Stomach (tissue), 4 donors: ENCODE measurements around the gene PPT2.

ENCODE experiments used
- POLR2A ChIP-seq, 4 donors: fragments of 450-650 bp; IDR thresholded peaks; one replicate each; pipeline ENCODE4 v1.6.1; 2016; ENCODE audit warnings: antibody characterized with exemption in 4 of 4, control low read depth in 2 of 4, mild to moderate bottlenecking in 1 of 4, moderate library complexity in 1 of 4
- POLR2AphosphoS5 ChIP-seq, 3 donors: sonication (generic); formaldehyde crosslinking; IDR thresholded peaks; one replicate each; pipeline ENCODE4 v1.6.1; 2016; ENCODE audit warnings: antibody characterized with exemption in 3 of 3
- TF ChIP-seq, protein P1 (sequence below), 7 experiments: fragments of 450-650 bp in 4 of 7; fragments of 200-600 bp in 3 of 7; sonication (generic) in 3 of 7; IDR thresholded peaks; one replicate each; pipeline ENCODE4 v1.5.1; 2016 to 2019; ENCODE audit warnings: antibody characterized with exemption in 7 of 7, control low read depth in 2 of 7, mild to moderate bottlenecking in 1 of 7

DNA sequence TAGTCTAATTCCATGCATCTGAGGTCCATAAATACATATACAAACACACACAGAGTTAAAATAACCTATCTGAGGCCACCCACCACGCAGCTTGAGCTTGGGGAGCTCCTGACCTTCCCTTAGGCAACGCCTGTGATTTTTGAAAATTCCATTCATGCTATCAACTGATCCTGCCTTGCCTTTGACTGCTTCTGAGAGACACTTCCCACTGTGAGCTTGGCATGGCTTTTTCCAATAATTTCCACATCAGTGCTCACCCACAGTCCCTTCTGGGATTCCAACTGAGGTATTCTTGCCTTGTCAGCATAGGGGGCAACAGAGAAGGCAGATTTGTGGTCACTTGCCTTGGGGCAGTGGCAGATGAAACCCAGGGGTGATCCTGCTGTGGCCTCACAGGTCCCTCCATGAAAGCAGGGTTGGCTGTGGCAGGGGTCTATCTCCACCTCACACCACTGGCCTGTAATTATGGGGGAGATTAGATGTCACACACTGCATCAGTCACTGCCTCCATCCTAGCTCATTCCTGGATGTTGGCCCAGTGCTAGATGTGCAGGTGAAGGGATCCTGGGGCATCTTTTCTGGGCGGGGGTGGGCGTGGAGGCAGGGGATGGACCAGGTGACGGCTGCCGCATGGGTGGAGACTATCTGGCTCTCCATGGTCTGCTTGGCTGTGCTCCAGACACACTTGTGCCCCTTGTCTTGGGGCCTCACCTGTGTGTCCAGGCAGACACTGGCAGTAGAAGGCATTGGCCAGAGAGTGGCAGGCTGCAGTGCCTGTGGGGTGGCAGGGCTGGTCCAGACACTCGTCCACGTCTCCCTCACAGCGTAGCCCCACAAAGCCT, 49.7 kb downstream of the PPT2 start:
- TF ChIP-seq, protein P1, sequence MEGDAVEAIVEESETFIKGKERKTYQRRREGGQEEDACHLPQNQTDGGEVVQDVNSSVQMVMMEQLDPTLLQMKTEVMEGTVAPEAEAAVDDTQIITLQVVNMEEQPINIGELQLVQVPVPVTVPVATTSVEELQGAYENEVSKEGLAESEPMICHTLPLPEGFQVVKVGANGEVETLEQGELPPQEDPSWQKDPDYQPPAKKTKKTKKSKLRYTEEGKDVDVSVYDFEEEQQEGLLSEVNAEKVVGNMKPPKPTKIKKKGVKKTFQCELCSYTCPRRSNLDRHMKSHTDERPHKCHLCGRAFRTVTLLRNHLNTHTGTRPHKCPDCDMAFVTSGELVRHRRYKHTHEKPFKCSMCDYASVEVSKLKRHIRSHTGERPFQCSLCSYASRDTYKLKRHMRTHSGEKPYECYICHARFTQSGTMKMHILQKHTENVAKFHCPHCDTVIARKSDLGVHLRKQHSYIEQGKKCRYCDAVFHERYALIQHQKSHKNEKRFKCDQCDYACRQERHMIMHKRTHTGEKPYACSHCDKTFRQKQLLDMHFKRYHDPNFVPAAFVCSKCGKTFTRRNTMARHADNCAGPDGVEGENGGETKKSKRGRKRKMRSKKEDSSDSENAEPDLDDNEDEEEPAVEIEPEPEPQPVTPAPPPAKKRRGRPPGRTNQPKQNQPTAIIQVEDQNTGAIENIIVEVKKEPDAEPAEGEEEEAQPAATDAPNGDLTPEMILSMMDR (IDR thresholded peaks at IDR 0.05): no peak
- TF ChIP-seq POLR2A (IDR thresholded peaks at IDR 0.05) (no peak), POLR2AphosphoS5 (IDR thresholded peaks at IDR 0.05) (no peak)
